Left lobe of liver (tissue), 2 donors: Measurements from ENCODE around the gene DIAPH1. TPM values are rescaled to one million over a fixed set of nuclear protein-coding genes. Genes with fewer than 3 reads are reported as not detected.

Experiments used
- ATAC-seq: fragments of 200-7000 bp; cut with Tn5 transposase; one replicate; pipeline ENCODE4 v1.9.1; 2020; ENCODE audit warnings: mild to moderate bottlenecking, moderate library complexity
- DNase-seq: peaks from one replicate; pipeline ENCODE4 v3.0.0-alpha.2; 2020; ENCODE audit warnings: low spot score
- total RNA-seq: library from RNA; stranded (reverse); gene quantifications from one replicate; pipeline ENCODE4 v1.2.1, GENCODE V29; 2021
- donor health status: DM: no; HTN: no; CAD: no; lungs with moderate emphysema.
- donor health status: DM: no; HTN: yes; CAD: no.

Gene DIAPH1
- total RNA-seq, 1 donor from 2014 or later: 120 TPM

DNA sequence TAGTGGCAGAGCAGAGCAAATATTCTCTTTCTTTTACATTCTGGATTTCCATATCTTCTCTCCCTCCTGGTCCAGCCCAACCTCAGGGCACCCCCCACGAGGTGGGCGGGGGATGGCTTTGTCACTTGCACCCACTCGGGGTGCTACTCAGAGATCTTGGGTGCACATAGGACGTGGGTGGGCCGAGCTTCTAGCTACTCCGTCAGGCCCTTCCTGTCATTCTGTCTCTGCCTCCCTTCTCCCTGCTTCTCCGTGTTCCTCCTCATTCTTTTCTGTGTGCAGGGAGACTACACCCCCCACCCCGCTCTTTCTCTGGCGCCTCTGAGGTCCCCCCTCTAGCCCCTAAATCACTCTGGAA lies 110.4 kb downstream of the DIAPH1 start:
- no peak for DNase-seq
- ATAC-seq: no peak

- DNase-seq (no peak), ATAC-seq (no peak)
Observed at GRCh38 chr5:141507387-141508091, 111.3 kb downstream of the DIAPH1 start.

- DNase-seq: no peak
- no peak for ATAC-seq
Observed at GRCh38 chr5:141506381-141507155, 112.2 kb downstream of the DIAPH1 start.

GRCh38 chr5:141504216-141504615 lies 114.6 kb downstream of the DIAPH1 start:
- DNase-seq: no peak
- ATAC-seq: no peak

- ATAC-seq: no peak
- no peak for DNase-seq
Observed at GRCh38 chr5:141503681-141504080, 115.1 kb downstream of the DIAPH1 start.

- DNase-seq (no peak), ATAC-seq (no peak)
Observed at GRCh38 chr5:141501761-141502160, 117.0 kb downstream of the DIAPH1 start.

- ATAC-seq (no peak), DNase-seq (no peak)
Observed at GRCh38 chr5:141496038-141496437, 122.8 kb downstream of the DIAPH1 start.

GRCh38 chr5:141495453-141495811 lies 123.4 kb downstream of the DIAPH1 start:
- ATAC-seq (no peak), DNase-seq (no peak)

GRCh38 chr5:141494761-141495452 lies 123.9 kb downstream of the DIAPH1 start:
- DNase-seq: no peak
- ATAC-seq: no peak

DNA sequence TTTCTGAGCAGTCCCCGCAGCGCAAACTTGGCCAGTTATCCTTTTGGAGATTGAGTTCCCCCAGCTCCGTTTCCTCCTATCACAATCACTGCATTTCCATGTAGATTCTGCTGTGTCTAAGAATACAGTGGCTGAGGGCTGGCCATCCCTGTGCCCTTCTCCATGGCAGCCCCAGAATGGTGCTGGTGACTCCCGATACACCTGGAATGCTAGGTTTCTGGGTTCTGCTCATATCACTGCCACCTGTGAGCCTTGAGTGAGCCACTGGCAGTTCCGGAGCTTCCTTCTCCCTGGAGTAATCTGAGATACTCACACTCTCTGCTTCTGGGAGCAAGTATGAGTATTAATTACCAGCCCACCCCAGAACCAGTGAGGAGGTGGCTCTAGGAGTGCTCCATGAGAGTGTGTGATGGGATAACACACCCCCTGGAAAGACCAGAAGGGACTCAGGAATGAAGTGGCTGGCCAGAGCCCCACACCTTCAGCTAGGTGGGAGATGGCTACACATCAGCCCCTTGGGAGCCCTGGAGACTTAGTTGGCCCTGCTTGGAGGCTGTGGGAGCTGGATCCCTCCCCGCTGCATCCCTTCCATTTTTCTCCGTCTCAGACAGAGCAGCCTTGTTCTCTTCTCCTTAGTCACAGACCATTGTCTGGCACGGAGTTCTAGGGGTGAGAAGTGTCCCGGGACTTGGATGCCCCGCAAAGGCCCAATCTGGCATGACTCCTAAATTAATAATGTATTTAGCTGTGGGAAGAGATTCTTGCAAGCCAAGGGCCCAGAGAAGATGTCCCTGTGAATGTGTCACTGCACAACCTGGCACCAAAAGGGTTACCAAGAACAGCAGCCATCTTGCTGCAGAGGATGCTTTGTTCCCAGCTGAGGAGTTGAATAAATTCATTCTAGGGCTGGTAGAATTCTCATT lies 125.0 kb downstream of the DIAPH1 start:
- ATAC-seq: no peak
- DNase-seq: no peak

- DNase-seq (no peak), ATAC-seq (peak; percentile 31)
Observed at GRCh38 chr5:141492168-141492885, 126.5 kb downstream of the DIAPH1 start.

GRCh38 chr5:141491323-141492167 lies 127.3 kb downstream of the DIAPH1 start:
- ATAC-seq: no peak

DNA sequence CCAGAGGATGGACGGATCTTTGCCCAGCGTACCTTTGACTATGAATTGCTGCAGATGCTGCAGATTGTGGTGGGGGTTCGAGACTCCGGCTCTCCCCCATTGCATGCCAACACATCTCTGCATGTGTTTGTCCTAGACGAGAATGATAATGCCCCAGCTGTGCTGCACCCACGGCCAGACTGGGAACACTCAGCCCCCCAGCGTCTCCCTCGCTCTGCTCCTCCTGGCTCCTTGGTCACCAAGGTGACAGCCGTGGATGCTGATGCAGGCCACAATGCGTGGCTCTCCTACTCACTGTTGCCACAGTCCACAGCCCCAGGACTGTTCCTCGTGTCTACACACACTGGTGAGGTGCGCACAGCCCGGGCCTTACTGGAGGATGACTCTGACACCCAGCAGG lies 128.0 kb downstream of the DIAPH1 start:
- DNase-seq (no peak), ATAC-seq (no peak)

More at GRCh38 chr5:141491323-141492167, 127.3 kb downstream of the DIAPH1 start:
- no peak for DNase-seq

DNA sequence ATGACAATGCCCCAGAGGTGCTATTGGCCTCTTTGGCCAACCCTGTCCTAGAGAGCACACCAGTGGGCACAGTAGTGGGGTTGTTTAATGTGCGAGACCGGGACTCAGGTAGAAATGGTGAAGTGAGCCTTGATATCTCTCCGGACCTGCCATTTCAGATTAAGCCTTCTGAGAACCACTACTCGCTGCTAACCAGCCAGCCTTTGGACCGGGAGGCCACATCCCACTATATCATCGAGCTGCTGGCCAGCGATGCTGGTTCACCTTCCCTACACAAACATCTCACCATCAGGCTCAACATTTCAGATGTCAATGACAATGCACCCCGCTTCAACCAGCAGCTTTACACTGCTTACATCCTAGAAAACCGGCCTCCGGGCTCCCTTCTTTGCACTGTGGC lies 128.5 kb downstream of the DIAPH1 start:
- ATAC-seq (no peak), DNase-seq (no peak)

- no peak for ATAC-seq
- no peak for DNase-seq
Observed at GRCh38 chr5:141489841-141490240, 129.0 kb downstream of the DIAPH1 start.

DNA sequence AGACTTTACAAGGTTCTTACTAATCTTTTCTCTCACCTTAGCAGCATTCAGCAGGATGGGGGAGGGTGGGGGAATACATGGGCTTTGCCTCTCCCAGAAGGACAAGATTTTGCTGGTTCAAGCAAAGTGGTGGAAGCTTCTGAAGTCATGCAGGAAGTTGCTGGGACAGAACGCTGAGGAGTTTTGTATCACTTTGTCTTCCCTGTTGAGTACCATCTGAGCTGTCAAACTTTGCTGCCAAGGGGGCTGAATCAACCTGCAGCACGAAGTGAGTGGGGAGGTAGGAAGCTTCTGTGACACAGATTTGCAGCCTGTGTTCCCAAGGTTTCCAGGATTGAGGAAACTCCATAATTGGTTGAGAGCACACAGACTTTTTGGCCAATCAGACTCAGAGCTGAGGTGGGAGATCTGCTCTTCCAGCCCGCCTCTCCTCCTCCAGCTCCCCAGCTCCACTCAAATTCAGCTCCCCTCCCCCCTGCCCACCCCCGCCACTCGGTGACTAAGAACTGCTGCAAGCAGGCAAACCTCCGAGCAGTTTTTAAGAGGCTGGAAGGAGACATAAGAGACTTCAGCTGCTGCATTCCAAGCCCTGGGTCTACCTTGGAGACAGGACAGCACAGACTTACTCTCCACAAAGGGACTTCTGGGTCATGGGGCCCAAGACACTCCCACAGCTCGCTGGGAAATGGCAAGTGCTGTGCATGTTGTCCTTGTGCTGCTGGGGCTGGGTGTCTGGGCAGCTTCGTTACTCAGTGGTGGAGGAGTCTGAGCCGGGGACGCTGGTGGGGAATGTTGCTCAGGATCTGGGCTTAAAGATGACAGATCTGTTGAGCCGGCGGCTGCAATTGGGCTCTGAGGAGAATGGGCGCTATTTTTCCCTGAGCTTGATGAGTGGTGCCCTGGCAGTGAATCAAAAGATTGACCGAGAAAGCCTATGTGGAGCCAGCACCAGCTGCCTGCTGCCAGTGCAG lies 129.9 kb downstream of the DIAPH1 start, which contains the start of gene PCDHGC5:
Gene PCDHGC5 (plus strand): TSS at position 491 of the 971 bp plus-strand sequence. CDS start 160 bp downstream, at position 651.
- ATAC-seq (no peak), DNase-seq (no peak)

- no peak for ATAC-seq
- DNase-seq: no peak
Observed at GRCh38 chr5:141487131-141487530, 131.7 kb downstream of the DIAPH1 start.

DNA sequence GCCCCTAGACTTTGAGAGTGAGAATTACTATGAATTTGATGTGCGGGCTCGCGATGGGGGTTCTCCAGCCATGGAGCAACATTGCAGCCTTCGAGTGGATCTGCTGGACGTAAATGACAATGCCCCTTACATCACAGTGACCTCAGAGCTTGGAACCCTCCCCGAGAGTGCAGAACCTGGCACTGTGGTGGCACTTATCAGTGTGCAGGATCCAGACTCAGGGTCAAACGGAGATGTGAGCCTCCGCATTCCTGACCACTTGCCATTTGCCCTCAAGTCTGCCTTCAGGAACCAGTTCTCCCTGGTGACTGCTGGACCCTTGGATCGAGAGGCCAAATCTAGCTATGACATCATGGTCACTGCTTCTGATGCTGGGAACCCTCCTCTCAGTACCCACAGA lies 132.7 kb downstream of the DIAPH1 start:
- ATAC-seq (no peak), DNase-seq (no peak)
